Fibroblast of upper back skin (primary cell): ENCODE results near the gene SRGAP3.

Experiments used
- DNase-seq: peaks from one replicate; pipeline ENCODE4 v3.0.0-alpha.2; 2013

SRGAP3 gene

GRCh38 chr3:9169956-9170850, 79.2 kb downstream of the SRGAP3 start:
- no peak for DNase-seq

- no peak for DNase-seq
Measured at GRCh38 chr3:9169326-9169725, 80.1 kb downstream of the SRGAP3 start.

- DNase-seq: no peak
Measured at GRCh38 chr3:9168241-9168741, 81.2 kb downstream of the SRGAP3 start.

- DNase-seq: peak; percentile 88
Measured at GRCh38 chr3:9167222-9167621, 82.2 kb downstream of the SRGAP3 start.

GRCh38 chr3:9165421-9165820, 84.0 kb downstream of the SRGAP3 start:
- no peak for DNase-seq

- DNase-seq: no peak
Measured at GRCh38 chr3:9163289-9163688, 86.2 kb downstream of the SRGAP3 start.

GRCh38 chr3:9161811-9162210, 87.6 kb downstream of the SRGAP3 start:
- DNase-seq: no peak

GRCh38 chr3:9161298-9161697, 88.1 kb downstream of the SRGAP3 start:
- DNase-seq: no peak

- no peak for DNase-seq
Measured at GRCh38 chr3:9158865-9159630, 90.4 kb downstream of the SRGAP3 start.

- no peak for DNase-seq
Measured at GRCh38 chr3:9157651-9158362, 91.6 kb downstream of the SRGAP3 start.

- no peak for DNase-seq
Measured at GRCh38 chr3:9156604-9157003, 92.8 kb downstream of the SRGAP3 start.

- no peak for DNase-seq
Measured at GRCh38 chr3:9155028-9155427, 94.4 kb downstream of the SRGAP3 start.

- DNase-seq: peak; percentile 92
Measured at GRCh38 chr3:9153904-9154619, 95.4 kb downstream of the SRGAP3 start.

GRCh38 chr3:9151240-9151639, 98.2 kb downstream of the SRGAP3 start:
- DNase-seq: peak; percentile 28

- DNase-seq: no peak
Measured at GRCh38 chr3:9149566-9149965, 99.9 kb downstream of the SRGAP3 start.

GRCh38 chr3:9147896-9148266, 101.6 kb downstream of the SRGAP3 start:
- no peak for DNase-seq

- peak; percentile 20 for DNase-seq
Measured at GRCh38 chr3:9147215-9147895, 102.1 kb downstream of the SRGAP3 start.

- DNase-seq: no peak
Measured at GRCh38 chr3:9146367-9147071, 102.9 kb downstream of the SRGAP3 start.

GRCh38 chr3:9143184-9143583, 106.3 kb downstream of the SRGAP3 start:
- no peak for DNase-seq

- DNase-seq: no peak
Measured at GRCh38 chr3:9142362-9142761, 107.1 kb downstream of the SRGAP3 start.

- DNase-seq: peak; percentile 21
Measured at GRCh38 chr3:9141928-9142289, 107.5 kb downstream of the SRGAP3 start.
